ENCODE measurements around the gene NCLN. TPM values are rescaled to one million over a fixed set of nuclear protein-coding genes. Genes with fewer than 3 reads are reported as not detected.

Gene NCLN
- total RNA-seq, 2 experiments from 2014 or later = 55.9 to 56.8 TPM

DNA sequence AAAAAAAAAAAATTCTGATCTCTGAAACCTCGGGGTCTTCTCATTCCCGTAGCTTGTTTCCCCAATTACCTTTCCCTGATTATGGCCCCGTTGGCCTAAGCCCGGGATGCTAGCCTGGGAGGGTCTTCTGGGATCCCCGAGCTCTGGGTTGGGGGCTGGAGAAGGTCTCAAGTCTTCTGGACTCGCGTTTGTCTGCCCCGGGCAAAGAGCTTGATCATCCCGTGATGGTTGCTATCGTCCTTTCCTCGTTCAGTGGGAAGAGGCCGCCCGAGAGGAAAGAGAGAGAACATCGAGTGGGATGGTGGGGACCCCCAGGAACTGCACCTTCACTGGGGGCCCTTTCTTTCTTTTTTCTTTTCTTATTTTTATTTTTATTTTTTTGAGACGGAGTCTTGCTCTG lies 47.5 kb upstream of the NCLN start:
- Mint-ChIP-seq H3K36me3 (ENCODE audit: low read depth) (peaks cover 12% of the 10 kb centered on the region), H3K27ac (no peak overlapping the region), H3K4me1 (ENCODE audit: low read depth) (peaks cover 37% of the 10 kb centered on the region), H3K4me3 (no peak overlapping the region), H3K27me3 (peaks cover 10% of the 10 kb centered on the region), H3K9me3 (peaks cover 6% of the 10 kb centered on the region)
- POLR2A ChIA-PET = interaction anchor here (0.7 kb wide), 1 partner anchor 1103 kb away, joined by 3 read pairs; no protein-coding TSS in a partner anchor
- DNase-seq (no peak), ATAC-seq (no peak)
- CTCF ChIA-PET = interaction anchor here (0.7 to 1.5 kb wide), 5 partner anchors 8 to 291 kb away, joined by 3 to 5 read pairs (median 4); no protein-coding TSS in a partner anchor
- intact Hi-C loops (cut with micrococcal nuclease) = no loop called here
- TF ChIP-seq, protein P1, sequence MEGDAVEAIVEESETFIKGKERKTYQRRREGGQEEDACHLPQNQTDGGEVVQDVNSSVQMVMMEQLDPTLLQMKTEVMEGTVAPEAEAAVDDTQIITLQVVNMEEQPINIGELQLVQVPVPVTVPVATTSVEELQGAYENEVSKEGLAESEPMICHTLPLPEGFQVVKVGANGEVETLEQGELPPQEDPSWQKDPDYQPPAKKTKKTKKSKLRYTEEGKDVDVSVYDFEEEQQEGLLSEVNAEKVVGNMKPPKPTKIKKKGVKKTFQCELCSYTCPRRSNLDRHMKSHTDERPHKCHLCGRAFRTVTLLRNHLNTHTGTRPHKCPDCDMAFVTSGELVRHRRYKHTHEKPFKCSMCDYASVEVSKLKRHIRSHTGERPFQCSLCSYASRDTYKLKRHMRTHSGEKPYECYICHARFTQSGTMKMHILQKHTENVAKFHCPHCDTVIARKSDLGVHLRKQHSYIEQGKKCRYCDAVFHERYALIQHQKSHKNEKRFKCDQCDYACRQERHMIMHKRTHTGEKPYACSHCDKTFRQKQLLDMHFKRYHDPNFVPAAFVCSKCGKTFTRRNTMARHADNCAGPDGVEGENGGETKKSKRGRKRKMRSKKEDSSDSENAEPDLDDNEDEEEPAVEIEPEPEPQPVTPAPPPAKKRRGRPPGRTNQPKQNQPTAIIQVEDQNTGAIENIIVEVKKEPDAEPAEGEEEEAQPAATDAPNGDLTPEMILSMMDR (IDR thresholded peaks at IDR 0.05) = no peak

DNA sequence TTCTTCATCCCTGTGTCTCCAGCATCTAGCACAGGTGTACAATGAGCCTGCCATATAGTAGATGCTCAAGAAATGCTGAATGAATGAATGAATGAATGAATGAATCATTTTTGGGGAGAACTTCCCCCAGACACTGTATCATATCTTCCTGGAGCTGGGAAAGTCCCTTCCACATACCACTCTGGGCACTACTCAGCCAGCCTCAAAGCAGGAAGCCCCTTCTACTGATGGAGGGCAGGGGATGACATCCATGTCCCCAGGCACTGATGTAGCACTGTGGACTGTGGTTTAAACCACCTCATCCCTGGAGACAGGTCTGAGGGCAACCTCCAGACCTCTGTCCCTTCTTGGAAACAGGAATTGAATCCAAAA lies 45.1 kb upstream of the NCLN start:
- TF ChIP-seq, protein P1 (IDR thresholded peaks at IDR 0.05) = no peak
- Mint-ChIP-seq H3K36me3 (ENCODE audit: low read depth) (peaks cover 12% of the 10 kb centered on the region), H3K27me3 (peaks cover 6% of the 10 kb centered on the region), H3K4me1 (ENCODE audit: low read depth) (peaks cover 28% of the 10 kb centered on the region), H3K4me3 (no peak overlapping the region), H3K9me3 (peaks cover 6% of the 10 kb centered on the region), H3K27ac (peak overlapping the region; percentile 8)
- ChIA-PET POLR2A (interaction anchor here (1.8 kb wide), 1 partner anchor 15 kb away, joined by 4 read pairs; no protein-coding TSS in a partner anchor), CTCF (interaction anchor here (1.0 to 5.7 kb wide), 5 partner anchors 13 to 37 kb away, joined by 3 to 55 read pairs (median 7); no protein-coding TSS in a partner anchor)
- intact Hi-C loops (cut with micrococcal nuclease) = no loop called here
- peak; percentile 31 for DNase-seq
- ATAC-seq = peak; percentile 56

DNA sequence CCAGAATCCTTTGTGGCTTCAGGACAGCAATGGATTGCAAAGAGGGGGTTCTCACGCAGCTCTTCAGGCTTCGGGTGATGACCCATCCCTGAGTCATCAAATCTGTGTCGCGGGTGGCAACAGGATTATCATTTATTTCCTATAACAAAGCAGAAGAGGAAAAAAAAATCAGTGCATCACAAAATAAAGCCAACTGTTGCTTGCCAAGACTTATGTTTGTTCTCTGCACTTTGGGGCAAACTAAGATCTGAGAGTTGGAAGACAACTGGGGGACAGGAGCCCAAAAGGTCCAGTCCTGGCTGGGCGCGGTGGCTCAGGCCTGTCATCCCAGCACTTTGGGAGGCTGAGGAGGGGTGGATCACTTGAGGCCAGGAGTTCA lies 43.4 kb upstream of the NCLN start:
- Mint-ChIP-seq H3K36me3 (ENCODE audit: low read depth) (peaks cover 8% of the 10 kb centered on the region), H3K27me3 (peaks cover under 1% of the 10 kb centered on the region), H3K27ac (peak overlapping the region; percentile 72), H3K9me3 (peaks cover 6% of the 10 kb centered on the region), H3K4me3 (peak overlapping the region; percentile 39), H3K4me1 (ENCODE audit: low read depth) (peaks cover 28% of the 10 kb centered on the region)
- DNase-seq = peak; percentile 78
- ChIA-PET CTCF (interaction anchor here (0.9 to 5.7 kb wide), 7 partner anchors 10 to 191 kb away, joined by 3 to 55 read pairs (median 4); no protein-coding TSS in a partner anchor), POLR2A (interaction anchor here (0.7 to 1.8 kb wide), 2 partner anchors 12 to 13 kb away, joined by 3 to 4 read pairs; no protein-coding TSS in a partner anchor)
- TF ChIP-seq, protein P1 (IDR thresholded peaks at IDR 0.05) = no peak
- intact Hi-C loops (cut with micrococcal nuclease) = no loop called here
- ATAC-seq = peak; percentile 67

DNA sequence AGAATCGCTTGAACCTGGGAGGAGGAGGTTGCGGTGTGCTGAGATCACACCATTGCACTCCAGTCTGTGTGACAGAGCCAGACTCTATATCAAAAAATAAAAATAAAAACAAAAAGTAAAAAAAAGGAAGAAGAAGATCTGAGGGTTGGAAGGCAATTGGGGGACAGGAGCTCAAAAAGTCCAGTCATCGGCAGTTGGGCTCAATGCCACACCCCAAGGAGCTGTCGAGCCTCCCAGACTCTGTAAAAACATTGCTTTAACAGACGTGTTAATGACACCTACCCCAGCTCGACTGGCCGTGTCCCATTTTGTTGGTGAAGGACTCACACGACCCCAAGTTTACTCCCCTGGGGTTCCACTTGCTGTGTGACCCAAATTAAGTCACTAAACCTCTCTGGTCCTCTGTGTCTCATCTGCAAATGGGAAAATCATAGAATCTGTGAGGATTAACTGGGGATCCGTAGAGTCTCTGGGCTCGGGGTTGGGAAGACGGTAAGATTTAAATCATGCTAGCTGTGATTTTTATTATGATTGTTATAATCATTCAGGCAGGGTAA lies 42.9 kb upstream of the NCLN start:
- H3K4me3 Mint-ChIP-seq = no peak overlapping the region
- POLR2A ChIA-PET = no interaction called here
- ATAC-seq (no peak), DNase-seq (no peak)
- TF ChIP-seq, protein P1 (IDR thresholded peaks at IDR 0.05) = no peak
- peaks cover 7% of the 10 kb centered on the region for H3K36me3 Mint-ChIP-seq (ENCODE audit: low read depth)
- CTCF ChIA-PET = interaction anchor here (0.9 to 5.7 kb wide), 5 partner anchors 15 to 192 kb away, joined by 3 to 55 read pairs (median 7); no protein-coding TSS in a partner anchor
- H3K27ac Mint-ChIP-seq = no peak overlapping the region
- peaks cover 28% of the 10 kb centered on the region for H3K4me1 Mint-ChIP-seq (ENCODE audit: low read depth)
- intact Hi-C loops (cut with micrococcal nuclease) = no loop called here
- H3K27me3 Mint-ChIP-seq = no peaks in the 10 kb centered on the region
- peaks cover 6% of the 10 kb centered on the region for H3K9me3 Mint-ChIP-seq
